ENCODE data around the gene VAMP4. TPM values are rescaled to one million over a fixed set of nuclear protein-coding genes. Genes with fewer than 3 reads are reported as not detected.

The VAMP4 gene
- total RNA-seq, 1 donor from 2014 or later: 16.2 TPM

DNA sequence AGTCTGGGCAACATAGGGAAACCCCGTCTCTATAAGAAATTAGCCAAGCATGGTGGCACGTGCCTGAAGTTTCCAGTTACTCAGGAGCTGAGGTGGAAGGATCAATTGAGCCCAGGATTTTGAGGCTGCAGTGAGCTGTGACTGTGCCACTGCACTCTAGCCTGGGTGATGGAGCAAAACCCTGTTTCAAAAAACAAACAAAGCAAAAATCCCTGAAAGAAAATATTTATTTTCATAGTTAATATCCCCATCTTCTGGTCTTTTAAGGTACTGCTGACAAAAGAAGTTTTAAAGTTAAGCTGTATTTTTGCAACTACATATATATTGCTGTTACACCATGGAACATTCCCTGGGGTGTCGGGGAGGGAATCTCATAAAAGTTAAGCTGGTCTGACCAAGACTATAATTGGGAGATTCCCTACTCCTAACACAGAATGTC is 26.0 kb downstream of the VAMP4 start:
- Histone ChIP-seq H3K27ac (no peak overlapping the region), H2AFZ (replicated peaks) (no peak overlapping the region), H3K79me2 (ENCODE audit: low read depth) (no peaks in the 10 kb centered on the region), H3F3A (ENCODE audit: low read depth) (no peaks in the 10 kb centered on the region), H4K20me1 (ENCODE audit: low read depth) (no peaks in the 10 kb centered on the region), H3K9ac (no peak overlapping the region), H3K36me3 (no peaks in the 10 kb centered on the region), H3K9me3 (ENCODE audit: low read depth) (no peaks in the 10 kb centered on the region), H3K27me3 (no peaks in the 10 kb centered on the region), H3K4me3 (no peak overlapping the region), H3K4me1 (no peaks in the 10 kb centered on the region), H3K4me2 (no peak overlapping the region)
- Mint-ChIP-seq H3K36me3 (peaks cover under 1% of the 10 kb centered on the region), H3K4me1 (peaks cover 2% of the 10 kb centered on the region), H3K27me3 (ENCODE audit: insufficient read depth, low read depth) (peaks cover 2% of the 10 kb centered on the region), H3K27ac (peak overlapping the region; percentile 44), H3K4me3 (no peak overlapping the region), H3K9me3 (no peaks in the 10 kb centered on the region)
- TF ChIP-seq, protein P1, sequence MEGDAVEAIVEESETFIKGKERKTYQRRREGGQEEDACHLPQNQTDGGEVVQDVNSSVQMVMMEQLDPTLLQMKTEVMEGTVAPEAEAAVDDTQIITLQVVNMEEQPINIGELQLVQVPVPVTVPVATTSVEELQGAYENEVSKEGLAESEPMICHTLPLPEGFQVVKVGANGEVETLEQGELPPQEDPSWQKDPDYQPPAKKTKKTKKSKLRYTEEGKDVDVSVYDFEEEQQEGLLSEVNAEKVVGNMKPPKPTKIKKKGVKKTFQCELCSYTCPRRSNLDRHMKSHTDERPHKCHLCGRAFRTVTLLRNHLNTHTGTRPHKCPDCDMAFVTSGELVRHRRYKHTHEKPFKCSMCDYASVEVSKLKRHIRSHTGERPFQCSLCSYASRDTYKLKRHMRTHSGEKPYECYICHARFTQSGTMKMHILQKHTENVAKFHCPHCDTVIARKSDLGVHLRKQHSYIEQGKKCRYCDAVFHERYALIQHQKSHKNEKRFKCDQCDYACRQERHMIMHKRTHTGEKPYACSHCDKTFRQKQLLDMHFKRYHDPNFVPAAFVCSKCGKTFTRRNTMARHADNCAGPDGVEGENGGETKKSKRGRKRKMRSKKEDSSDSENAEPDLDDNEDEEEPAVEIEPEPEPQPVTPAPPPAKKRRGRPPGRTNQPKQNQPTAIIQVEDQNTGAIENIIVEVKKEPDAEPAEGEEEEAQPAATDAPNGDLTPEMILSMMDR (IDR thresholded peaks at IDR 0.05): peak; percentile 32
- no peak for TF ChIP-seq EZH2phosphoT487 (IDR thresholded peaks at IDR 0.05)
- DNase-seq (ENCODE audit: low spot score): no peak

DNA sequence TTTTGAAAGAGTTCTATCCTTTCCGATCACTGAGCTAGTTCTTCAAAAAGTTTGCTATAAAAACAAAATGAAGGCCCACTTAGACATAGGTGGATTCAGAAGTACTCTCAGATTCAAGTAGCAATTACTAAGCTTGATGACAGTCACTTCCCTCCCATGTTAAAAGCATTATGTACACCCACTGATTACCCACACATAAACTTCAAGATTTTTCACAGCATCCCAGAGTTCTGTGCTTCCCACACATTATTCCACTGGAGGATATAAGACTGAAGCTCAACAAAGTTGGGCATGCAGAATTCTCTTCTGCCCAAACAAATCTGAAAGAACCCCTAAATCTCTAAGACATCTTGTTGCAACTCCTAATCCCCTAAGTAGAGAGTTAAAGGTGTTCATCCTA is 29.5 kb downstream of the VAMP4 start:
- Mint-ChIP-seq H3K27ac (no peak overlapping the region), H3K4me3 (no peak overlapping the region), H3K36me3 (peaks cover 2% of the 10 kb centered on the region), H3K9me3 (no peaks in the 10 kb centered on the region), H3K27me3 (ENCODE audit: insufficient read depth, low read depth) (peaks cover 2% of the 10 kb centered on the region), H3K4me1 (peaks cover 2% of the 10 kb centered on the region)
- Histone ChIP-seq H4K20me1 (ENCODE audit: low read depth) (no peaks in the 10 kb centered on the region), H3K9ac (no peak overlapping the region), H3K4me1 (no peaks in the 10 kb centered on the region), H3K27me3 (no peaks in the 10 kb centered on the region), H3K36me3 (no peaks in the 10 kb centered on the region), H3K79me2 (ENCODE audit: low read depth) (no peaks in the 10 kb centered on the region), H3K27ac (peak overlapping the region; percentile 3), H3K9me3 (ENCODE audit: low read depth) (no peaks in the 10 kb centered on the region), H3K4me2 (no peak overlapping the region), H2AFZ (replicated peaks) (no peak overlapping the region), H3K4me3 (no peak overlapping the region), H3F3A (ENCODE audit: low read depth) (no peaks in the 10 kb centered on the region)
- DNase-seq (ENCODE audit: low spot score): no peak
- TF ChIP-seq, protein P1 (IDR thresholded peaks at IDR 0.05): no peak
- TF ChIP-seq EZH2phosphoT487 (IDR thresholded peaks at IDR 0.05) (no peak), EZH2 (IDR thresholded peaks at IDR 0.05) (no peak)

DNA sequence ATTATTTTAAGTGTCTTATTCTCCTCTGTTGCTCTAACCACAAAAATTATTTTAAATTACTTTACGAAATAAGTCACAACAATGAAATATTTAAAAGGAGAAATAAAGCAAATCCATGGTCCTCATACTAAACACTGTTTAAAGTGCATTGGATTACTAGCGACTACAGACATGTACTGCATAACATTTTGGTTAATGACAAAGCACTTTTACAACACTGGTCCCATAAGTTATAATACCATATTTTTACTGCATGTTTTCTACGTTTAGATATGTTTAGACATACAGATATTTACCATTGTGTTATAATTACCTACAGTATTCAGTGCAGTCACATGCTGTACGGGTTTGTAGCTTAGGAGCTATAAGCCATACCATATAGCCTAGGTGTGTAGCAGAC is 30.2 kb downstream of the VAMP4 start:
- Mint-ChIP-seq H3K36me3 (peaks cover 2% of the 10 kb centered on the region), H3K27me3 (ENCODE audit: insufficient read depth, low read depth) (peaks cover 2% of the 10 kb centered on the region), H3K9me3 (no peaks in the 10 kb centered on the region), H3K4me1 (peaks cover 2% of the 10 kb centered on the region), H3K27ac (no peak overlapping the region), H3K4me3 (no peak overlapping the region)
- no peak for TF ChIP-seq EZH2 (IDR thresholded peaks at IDR 0.05)
- TF ChIP-seq, protein P1 (IDR thresholded peaks at IDR 0.05): no peak
- no peak for TF ChIP-seq EZH2phosphoT487 (IDR thresholded peaks at IDR 0.05)
- Histone ChIP-seq H4K20me1 (ENCODE audit: low read depth) (no peaks in the 10 kb centered on the region), H3K4me3 (no peak overlapping the region), H3K36me3 (no peaks in the 10 kb centered on the region), H3F3A (ENCODE audit: low read depth) (no peaks in the 10 kb centered on the region), H3K4me1 (no peaks in the 10 kb centered on the region), H3K4me2 (no peak overlapping the region), H3K9ac (no peak overlapping the region), H3K79me2 (ENCODE audit: low read depth) (no peaks in the 10 kb centered on the region), H3K27ac (no peak overlapping the region), H2AFZ (replicated peaks) (no peak overlapping the region), H3K27me3 (no peaks in the 10 kb centered on the region), H3K9me3 (ENCODE audit: low read depth) (no peaks in the 10 kb centered on the region)
- no peak for DNase-seq (ENCODE audit: low spot score)

All from neural progenitor cell (in vitro differentiated cells).